Measurements from ENCODE around the gene SCRT2.

- TF ChIP-seq EP300 (conservative IDR thresholded peaks at IDR 0.05; ENCODE audit: poor library complexity, severe bottlenecking) (no peak), EZH2 (IDR thresholded peaks at IDR 0.05; ENCODE audit: borderline replicate concordance, insufficient read depth, low read length, poor library complexity, severe bottlenecking) (no peak), REST (IDR thresholded peaks at IDR 0.05; ENCODE audit: borderline replicate concordance) (no peak), TAF1 (IDR thresholded peaks at IDR 0.05; ENCODE audit: low read depth) (no peak), RAD21 (conservative IDR thresholded peaks at IDR 0.05) (no peak), CTCF (IDR thresholded peaks at IDR 0.05; ENCODE audit: poor library complexity, severe bottlenecking) (peak; percentile 40), POLR2AphosphoS5 (IDR thresholded peaks at IDR 0.05) (no peak), MXI1 (conservative IDR thresholded peaks at IDR 0.05; ENCODE audit: poor library complexity, severe bottlenecking) (no peak), SMC3 (conservative IDR thresholded peaks at IDR 0.05; ENCODE audit: poor library complexity) (no peak)
These were observed 13.2 kb upstream of the SCRT2 start for GRCh38 chr20:688809-689212.
